ENCODE measurements around the gene LRRC7. TPM values are rescaled to one million over a fixed set of nuclear protein-coding genes. Genes with fewer than 3 reads are reported as not detected.

LRRC7 gene
- total RNA-seq, 2 experiments from 2014 or later = 0.14 to 0.20 TPM

DNA sequence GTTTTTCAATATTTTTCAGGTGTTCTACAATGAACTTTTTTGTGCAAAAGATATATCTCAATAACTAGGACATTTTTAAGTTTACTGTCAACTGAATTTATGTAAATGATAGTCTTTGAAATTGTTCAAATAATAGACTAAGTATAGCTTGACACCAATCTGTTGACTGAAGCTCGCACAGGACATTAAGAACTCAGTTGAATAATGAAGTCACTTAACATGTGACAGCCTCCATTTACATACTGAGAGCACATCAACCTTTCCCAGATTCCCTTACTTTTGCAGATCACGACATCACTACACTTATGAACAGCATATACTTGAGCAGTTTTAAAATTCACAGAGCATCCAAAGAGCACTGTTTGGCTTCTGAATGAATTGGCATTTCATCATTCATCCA is 268.2 kb downstream of the LRRC7 start:
- H3K9me3 Mint-ChIP-seq = peaks cover 4% of the 10 kb centered on the region
- no peaks in the 10 kb centered on the region for H3K4me1 Mint-ChIP-seq (ENCODE audit: low read depth)
- no peak for DNase-seq
- Histone ChIP-seq H3K4me3 (ENCODE audit: low read length) (no peak overlapping the region), H3K4me1 (ENCODE audit: insufficient read depth, low read length) (no peaks in the 10 kb centered on the region), H3K36me3 (ENCODE audit: insufficient read depth, low read length) (no peaks in the 10 kb centered on the region), H3K27me3 (ENCODE audit: control insufficient read depth in 1 of 2, insufficient read depth in 2 of 2, low read length in 2 of 2) (no peaks in the 10 kb centered on the region), H3K27ac (ENCODE audit: low read depth in 1 of 2, low read length in 2 of 2) (no peak overlapping the region), H3K9me3 (ENCODE audit: control insufficient read depth in 1 of 2, insufficient read depth in 1 of 2, low read length in 2 of 2) (no peaks in the 10 kb centered on the region)
- ATAC-seq (ENCODE audit: poor library complexity) = no peak
- H3K27ac Mint-ChIP-seq = no peak overlapping the region
- intact Hi-C loops (cut with DNase I, micrococcal nuclease) = no loop called here
- ChIA-PET CTCF (no interaction called here), POLR2A (no interaction called here)
- H3K27me3 Mint-ChIP-seq = no peaks in the 10 kb centered on the region
- TF ChIP-seq, protein P1, sequence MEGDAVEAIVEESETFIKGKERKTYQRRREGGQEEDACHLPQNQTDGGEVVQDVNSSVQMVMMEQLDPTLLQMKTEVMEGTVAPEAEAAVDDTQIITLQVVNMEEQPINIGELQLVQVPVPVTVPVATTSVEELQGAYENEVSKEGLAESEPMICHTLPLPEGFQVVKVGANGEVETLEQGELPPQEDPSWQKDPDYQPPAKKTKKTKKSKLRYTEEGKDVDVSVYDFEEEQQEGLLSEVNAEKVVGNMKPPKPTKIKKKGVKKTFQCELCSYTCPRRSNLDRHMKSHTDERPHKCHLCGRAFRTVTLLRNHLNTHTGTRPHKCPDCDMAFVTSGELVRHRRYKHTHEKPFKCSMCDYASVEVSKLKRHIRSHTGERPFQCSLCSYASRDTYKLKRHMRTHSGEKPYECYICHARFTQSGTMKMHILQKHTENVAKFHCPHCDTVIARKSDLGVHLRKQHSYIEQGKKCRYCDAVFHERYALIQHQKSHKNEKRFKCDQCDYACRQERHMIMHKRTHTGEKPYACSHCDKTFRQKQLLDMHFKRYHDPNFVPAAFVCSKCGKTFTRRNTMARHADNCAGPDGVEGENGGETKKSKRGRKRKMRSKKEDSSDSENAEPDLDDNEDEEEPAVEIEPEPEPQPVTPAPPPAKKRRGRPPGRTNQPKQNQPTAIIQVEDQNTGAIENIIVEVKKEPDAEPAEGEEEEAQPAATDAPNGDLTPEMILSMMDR (IDR thresholded peaks at IDR 0.05) = no peak
- H3K4me3 Mint-ChIP-seq = no peak overlapping the region
- H3K36me3 Mint-ChIP-seq (ENCODE audit: low read depth) = no peaks in the 10 kb centered on the region

DNA sequence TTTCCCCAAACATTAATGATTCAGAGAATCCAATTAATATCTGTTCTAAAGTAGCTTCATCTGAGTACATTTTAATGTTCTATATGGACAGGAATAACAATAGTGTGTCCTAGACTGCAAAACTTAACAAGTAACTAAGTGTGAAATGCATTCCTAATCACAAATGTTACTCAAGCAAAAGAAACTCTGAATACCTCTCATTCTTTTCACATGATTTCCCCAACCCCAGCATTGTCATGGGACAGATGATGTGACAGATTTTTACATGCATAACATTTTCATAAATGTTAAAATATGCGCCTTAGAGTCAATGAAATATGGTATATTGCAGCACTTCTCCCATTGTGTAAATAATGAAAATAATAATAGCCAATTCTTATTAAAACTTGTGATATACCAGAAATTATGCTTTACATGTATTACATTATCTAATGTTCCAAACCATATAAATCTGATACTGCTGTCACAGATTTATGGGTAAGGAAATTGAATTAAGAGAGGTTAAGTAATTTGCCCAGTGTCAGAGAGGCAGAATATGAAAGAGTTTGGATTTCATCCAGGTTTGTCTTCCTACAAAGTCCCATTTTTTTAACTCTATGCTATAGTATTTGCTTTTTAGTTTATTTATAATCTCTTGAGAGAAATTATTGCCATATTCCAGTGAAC is 269.4 kb downstream of the LRRC7 start:
- H3K27me3 Mint-ChIP-seq = no peaks in the 10 kb centered on the region
- Histone ChIP-seq H3K36me3 (ENCODE audit: insufficient read depth, low read length) (no peaks in the 10 kb centered on the region), H3K27ac (ENCODE audit: low read depth in 1 of 2, low read length in 2 of 2) (no peak overlapping the region), H3K27me3 (ENCODE audit: control insufficient read depth in 1 of 2, insufficient read depth in 2 of 2, low read length in 2 of 2) (no peaks in the 10 kb centered on the region), H3K4me3 (ENCODE audit: low read length) (no peak overlapping the region), H3K9me3 (ENCODE audit: control insufficient read depth in 1 of 2, insufficient read depth in 1 of 2, low read length in 2 of 2) (no peaks in the 10 kb centered on the region), H3K4me1 (ENCODE audit: insufficient read depth, low read length) (no peaks in the 10 kb centered on the region)
- peaks cover 5% of the 10 kb centered on the region for H3K9me3 Mint-ChIP-seq
- intact Hi-C loops (cut with DNase I, micrococcal nuclease) = no loop called here
- no peaks in the 10 kb centered on the region for H3K4me1 Mint-ChIP-seq (ENCODE audit: low read depth)
- no peak for DNase-seq
- TF ChIP-seq, protein P1 (IDR thresholded peaks at IDR 0.05) = no peak
- ChIA-PET CTCF (no interaction called here), POLR2A (no interaction called here)
- no peak overlapping the region for H3K4me3 Mint-ChIP-seq
- H3K27ac Mint-ChIP-seq = no peak overlapping the region
- H3K36me3 Mint-ChIP-seq (ENCODE audit: low read depth) = no peaks in the 10 kb centered on the region
- no peak for ATAC-seq (ENCODE audit: poor library complexity)

DNA sequence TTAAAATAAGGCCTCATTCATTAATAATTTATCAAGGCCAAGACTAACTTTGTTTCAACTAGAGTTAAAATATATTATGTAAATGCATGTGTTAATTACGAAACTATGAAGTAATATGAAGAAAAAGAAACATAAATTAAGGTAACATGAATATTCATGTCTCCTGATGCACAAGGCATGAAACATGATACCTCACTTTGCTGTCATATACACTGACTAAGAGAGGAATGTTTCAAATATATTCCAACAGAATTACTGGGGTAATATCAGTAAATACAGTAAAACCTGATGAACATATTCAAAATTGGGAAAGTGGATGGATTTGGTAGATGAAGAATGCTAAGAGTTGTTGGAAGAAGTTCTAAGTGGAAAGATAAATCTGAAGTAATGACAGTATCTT is 274.6 kb downstream of the LRRC7 start:
- Mint-ChIP-seq H3K4me3 (no peak overlapping the region), H3K27ac (no peak overlapping the region), H3K27me3 (no peaks in the 10 kb centered on the region), H3K36me3 (ENCODE audit: low read depth) (no peaks in the 10 kb centered on the region), H3K4me1 (ENCODE audit: low read depth) (no peaks in the 10 kb centered on the region), H3K9me3 (peaks cover 2% of the 10 kb centered on the region)
- Histone ChIP-seq H3K36me3 (ENCODE audit: insufficient read depth, low read length) (no peaks in the 10 kb centered on the region), H3K4me3 (ENCODE audit: low read length) (no peak overlapping the region), H3K4me1 (ENCODE audit: insufficient read depth, low read length) (no peaks in the 10 kb centered on the region), H3K9me3 (ENCODE audit: control insufficient read depth in 1 of 2, insufficient read depth in 1 of 2, low read length in 2 of 2) (no peaks in the 10 kb centered on the region), H3K27me3 (ENCODE audit: control insufficient read depth in 1 of 2, insufficient read depth in 2 of 2, low read length in 2 of 2) (no peaks in the 10 kb centered on the region), H3K27ac (ENCODE audit: low read depth in 1 of 2, low read length in 2 of 2) (no peak overlapping the region)
- DNase-seq (no peak), ATAC-seq (ENCODE audit: poor library complexity) (no peak)
- intact Hi-C loops (cut with DNase I, micrococcal nuclease) = no loop called here
- CTCF ChIA-PET = no interaction called here
- TF ChIP-seq, protein P1 (IDR thresholded peaks at IDR 0.05) = no peak
- POLR2A ChIA-PET = no interaction called here

Data from CD4-positive, alpha-beta T cell (primary cell).